AG08396 (cell line): ENCODE results near the gene AFG1L.
A peak's percentile ranks its signal among the peaks of the same experiment; 100 is the strongest.
"Not testable (repeated sequence)": the region's sequence is repeated elsewhere in the genome, so short reads cannot be mapped to it uniquely, and the experiment has no call there.

ENCODE experiments used
- DNase-seq: peaks from one replicate; pipeline ENCODE4 v3.0.0; 2012; ENCODE audit warnings: low spot score, mixed read lengths

AFG1L gene

GRCh38 chr6:108518714-108519576 lies 224.1 kb downstream of the AFG1L start:
- peak; percentile 41 for DNase-seq

- no peak for DNase-seq
Observed at GRCh38 chr6:108521616-108522107, 226.8 kb downstream of the AFG1L start.

GRCh38 chr6:108523697-108524096 lies 228.8 kb downstream of the AFG1L start:
- no peak for DNase-seq

- no peak for DNase-seq
Observed at GRCh38 chr6:108524528-108525248, 229.8 kb downstream of the AFG1L start.

GRCh38 chr6:108526739-108527174 lies 231.9 kb downstream of the AFG1L start:
- DNase-seq = peak; percentile 41

GRCh38 chr6:108528878-108529277 lies 234.0 kb downstream of the AFG1L start:
- DNase-seq = no peak

GRCh38 chr6:108531332-108531731 lies 236.5 kb downstream of the AFG1L start:
- DNase-seq = no peak

- no peak for DNase-seq
Observed at GRCh38 chr6:108535114-108535742, 240.4 kb downstream of the AFG1L start.

GRCh38 chr6:108535920-108536535 lies 241.2 kb downstream of the AFG1L start:
- not testable (repeated sequence) for DNase-seq

- DNase-seq = peak; percentile 67
Observed at GRCh38 chr6:108541843-108542759, 247.2 kb downstream of the AFG1L start.

- no peak for DNase-seq
Observed at GRCh38 chr6:108543175-108543940, 248.5 kb downstream of the AFG1L start.

GRCh38 chr6:108544606-108545005 lies 249.8 kb downstream of the AFG1L start:
- peak; percentile 41 for DNase-seq

- no peak for DNase-seq
Observed at GRCh38 chr6:108546079-108547049, 251.5 kb downstream of the AFG1L start.

GRCh38 chr6:108549241-108549640 lies 254.4 kb downstream of the AFG1L start:
- DNase-seq = no peak

GRCh38 chr6:108549741-108550140 lies 254.9 kb downstream of the AFG1L start:
- DNase-seq = peak; percentile 49

GRCh38 chr6:108550256-108550655 lies 255.4 kb downstream of the AFG1L start:
- DNase-seq = no peak

- no peak for DNase-seq
Observed at GRCh38 chr6:108555399-108556052, 260.7 kb downstream of the AFG1L start.

- no peak for DNase-seq
Observed at GRCh38 chr6:108556250-108556649, 261.4 kb downstream of the AFG1L start.
